GM18909 (cell line): ENCODE measurements around the gene ZFHX3.

Experiments
- ATAC-seq: cut with Tn5 transposase; IDR thresholded peaks from one replicate; pipeline ENCODE4 v1.9.1; 2021; ENCODE audit warnings: mild to moderate bottlenecking; ENCODE audit not compliant: unreplicated experiment, poor library complexity

The ZFHX3 gene

DNA sequence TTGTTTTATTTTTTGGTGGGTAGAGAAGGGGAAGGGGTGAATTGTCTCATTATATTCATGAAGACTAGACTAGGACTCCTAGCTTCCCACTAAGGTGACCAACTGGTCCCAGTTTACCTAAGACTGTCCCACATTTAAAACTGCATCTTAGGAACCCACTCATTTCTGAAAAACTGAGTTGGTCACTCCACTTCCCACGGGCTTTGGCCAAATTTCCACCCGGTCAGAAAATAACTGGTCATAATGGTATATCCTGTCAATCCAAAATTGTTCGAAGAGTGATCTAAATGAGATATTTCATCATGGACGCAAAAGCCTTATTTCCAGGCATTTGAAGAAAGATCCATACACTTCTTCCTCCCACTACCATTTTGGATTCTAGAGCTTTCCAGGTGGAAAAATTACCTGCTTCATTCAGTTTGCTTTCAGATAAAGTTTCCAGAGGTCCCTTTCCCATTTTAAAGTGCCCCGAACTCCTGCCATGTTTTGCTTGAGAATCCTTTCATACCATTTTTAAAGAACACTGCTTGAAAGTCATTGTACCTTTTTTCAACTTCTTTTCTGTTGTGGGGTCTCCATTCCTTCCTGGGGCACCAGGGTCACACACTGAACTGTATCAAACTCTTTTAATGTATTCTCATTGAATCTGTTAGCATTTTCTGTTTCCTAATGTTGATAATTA lies 21.8 kb upstream of the ZFHX3 start:
- no peak for ATAC-seq

DNA sequence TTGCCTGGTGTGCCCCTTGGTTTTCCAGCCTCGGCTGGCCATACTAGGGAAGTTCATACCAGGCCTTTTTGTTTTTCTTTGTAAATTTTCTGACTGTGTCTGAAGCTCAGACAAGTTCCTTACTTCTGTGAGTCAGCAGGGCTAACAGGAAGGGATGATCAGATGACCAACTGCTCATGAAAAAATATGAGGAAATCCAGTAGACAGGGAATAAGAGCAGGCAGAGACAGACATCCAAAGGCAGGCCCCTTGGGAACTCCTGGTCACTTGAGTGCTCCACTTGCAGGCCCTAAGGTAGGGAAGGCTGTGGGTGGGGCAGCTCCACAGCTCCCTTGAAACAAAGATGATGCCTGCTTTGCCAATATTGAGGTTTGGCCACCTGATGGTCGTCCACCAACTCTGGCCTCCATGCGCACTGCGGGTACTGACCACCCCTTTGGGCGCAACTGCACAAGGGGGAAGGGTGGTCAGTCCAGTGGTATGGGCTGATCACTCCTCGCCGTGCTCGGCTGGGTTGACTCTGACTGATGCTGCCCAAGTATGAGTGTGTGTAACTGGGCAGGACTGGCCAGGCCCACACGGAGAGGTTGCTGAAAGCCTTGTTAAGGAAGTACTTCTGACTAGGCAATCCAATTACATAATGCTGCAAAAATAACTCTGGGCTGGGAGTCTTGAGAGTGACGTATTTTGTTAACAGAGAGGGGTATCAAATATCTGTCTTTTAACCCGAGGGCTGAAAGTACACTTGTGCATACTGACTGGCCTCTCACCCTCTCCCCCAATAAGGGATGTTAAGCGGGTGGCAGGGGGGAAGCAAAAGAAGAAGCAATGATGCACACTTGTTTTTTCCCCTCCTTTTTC lies 20.8 kb upstream of the ZFHX3 start:
- no peak for ATAC-seq

DNA sequence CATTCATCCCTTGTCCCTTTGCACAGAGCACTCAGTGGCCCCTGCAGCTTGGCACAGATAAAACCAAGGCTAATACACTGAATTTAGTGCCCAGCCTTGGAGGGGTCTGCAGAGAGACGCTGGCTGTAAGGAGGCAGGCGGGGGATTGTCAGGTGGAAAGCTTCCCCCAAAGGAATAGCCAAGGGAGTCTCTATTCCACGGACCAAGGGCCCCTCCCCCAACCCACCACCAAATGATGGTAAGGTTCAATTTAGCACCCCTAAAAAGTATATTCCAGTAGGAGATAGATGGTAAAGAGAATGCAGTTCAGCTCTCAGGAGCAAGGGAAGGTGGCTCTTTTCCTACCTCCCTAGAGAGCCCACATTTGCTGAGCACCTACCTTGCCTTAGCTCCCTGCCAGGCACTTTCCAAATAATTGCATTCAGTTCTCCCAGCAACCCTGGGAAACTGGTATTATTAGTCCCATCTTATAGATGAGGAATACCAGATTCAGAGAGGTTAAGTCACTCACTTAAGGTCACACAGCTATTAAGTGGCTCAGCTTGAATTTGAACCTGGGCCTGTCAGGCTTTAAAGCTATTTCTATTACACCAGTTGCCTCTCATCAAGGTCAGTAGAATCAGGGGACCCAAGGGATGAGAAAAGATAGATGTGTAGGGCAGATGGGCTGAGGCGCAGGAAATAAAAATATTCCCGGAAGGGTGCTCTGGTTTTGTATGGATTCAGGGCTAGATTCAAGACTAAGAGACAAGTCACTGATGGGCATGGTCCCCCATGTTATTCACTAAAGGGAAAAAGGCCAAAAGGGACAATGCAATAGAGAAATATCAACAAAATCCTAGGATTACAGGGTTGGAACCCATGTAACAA lies 20.0 kb upstream of the ZFHX3 start:
- no peak for ATAC-seq

DNA sequence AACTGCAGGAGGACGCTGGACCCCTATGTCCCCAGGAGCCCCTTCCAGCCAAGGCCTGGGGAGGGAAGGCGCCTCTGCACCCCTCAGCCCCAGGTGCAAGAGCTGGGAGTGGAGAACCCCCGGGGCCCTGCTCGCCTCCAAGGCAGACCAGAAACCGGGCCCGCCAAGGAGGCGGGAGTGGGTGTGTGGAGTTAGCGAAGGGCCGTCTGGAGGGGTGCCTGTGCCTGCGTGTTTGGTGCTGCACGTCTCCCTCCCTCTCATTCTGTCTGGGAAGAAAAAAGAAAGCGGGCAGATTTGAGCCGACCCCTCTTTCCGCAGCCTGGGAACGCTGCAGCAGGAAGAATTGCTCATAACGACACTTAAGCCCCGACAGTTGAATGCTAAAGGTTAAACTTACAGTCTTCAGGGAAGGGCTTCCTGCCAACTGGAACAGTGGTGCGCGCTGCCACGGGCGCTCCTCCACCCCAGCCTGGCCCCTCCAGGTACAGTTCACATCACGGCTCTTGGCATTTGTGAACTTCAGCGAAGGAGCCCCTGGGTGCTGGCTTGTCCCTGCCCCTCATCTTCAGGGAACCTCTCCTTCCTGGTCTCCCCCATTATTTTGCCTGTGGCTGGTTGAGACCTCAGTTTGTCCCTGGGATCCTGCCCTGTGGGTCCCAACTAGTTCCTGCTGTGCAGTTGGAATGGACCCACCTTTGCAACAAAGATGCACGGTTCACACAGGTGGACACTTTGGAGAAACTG lies 19.2 kb upstream of the ZFHX3 start:
- ATAC-seq = no peak

DNA sequence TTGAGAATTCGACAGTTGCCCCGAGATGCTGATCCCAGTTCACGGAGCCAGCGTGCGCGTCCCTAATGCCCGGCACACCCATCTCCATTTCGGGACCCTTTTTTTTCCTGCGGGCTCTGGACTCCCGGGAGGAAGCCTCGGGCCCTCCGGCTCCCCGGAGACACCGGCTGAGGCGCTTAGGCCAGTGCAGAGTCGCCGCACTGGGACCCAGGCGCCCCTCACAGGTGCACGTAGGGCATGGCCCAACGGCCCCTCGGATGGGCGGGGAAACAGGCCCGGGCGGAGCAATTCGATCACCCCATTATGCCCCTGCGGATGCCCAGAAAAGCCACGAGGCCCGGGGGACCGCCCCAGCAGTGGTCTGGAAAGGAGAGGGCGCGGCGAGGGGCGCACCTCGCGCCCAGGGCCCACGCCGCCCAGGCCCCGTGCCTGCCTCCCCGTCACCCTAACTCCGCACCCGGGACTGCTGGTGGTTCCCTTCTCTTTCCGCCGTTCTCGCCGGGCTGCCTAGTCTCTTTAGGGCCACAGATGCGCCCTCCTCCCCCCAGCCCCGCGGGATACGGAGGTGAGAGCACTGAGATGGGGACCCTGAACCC lies 18.5 kb upstream of the ZFHX3 start:
- no peak for ATAC-seq

DNA sequence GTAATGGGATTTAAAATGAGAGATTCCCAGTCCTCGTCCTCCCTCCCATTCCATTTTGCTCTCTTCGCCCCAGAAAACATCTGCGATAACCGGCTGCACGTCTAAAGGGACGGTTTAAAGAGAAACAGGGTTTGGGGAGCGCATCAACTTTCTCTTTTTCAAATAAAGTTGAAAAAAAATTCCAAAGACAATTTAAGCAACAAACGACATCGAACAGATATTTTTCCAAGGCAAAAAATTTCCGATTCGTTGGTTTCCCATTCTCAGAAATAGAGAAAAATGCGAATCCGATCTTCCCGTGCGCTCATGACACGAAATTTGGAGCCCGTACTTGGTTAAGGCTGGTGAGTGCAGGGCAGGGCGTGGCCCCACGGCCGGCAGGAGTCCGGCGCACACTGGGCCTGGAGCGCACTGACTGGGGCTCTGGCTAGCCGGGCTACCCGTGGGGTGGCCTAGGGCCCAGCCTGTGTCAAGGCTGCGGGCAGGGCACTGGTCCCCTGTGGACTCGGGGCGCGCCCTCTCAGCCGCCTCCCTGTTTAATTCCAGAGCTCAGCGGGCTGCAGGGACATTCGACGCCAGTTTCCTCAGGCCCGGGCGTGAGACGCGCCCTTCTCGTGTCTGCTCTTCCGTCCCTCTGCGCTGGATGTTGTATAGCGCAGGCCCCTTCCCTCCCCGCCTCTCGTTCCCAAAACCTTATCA lies 17.9 kb upstream of the ZFHX3 start:
- no peak for ATAC-seq

DNA sequence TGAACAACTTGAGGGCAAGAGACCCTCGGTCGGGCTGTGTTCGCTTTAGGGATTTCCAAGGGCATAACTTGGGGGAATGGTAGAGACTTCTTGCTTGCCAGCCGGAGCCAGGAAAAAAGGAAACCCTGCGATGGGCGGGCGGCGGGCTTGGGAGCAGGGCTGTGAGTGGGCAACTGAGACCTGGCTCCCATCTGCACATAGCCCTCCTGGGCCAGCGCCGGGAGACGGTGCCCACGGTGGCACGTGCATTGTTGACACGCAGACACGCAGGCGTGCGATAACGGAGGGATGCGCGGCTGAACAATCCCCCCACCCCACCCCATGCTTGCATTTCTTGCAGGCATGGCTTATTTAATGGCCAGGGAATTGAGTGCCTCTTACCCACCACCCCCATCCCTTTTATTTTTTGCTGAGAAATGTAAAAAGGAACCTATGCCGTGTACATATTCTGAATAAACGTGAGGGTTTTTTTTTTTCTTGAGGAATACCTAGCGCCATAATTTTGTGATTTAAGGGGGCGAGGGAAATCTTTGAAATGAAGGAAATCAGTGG lies 17.1 kb upstream of the ZFHX3 start:
- ATAC-seq = no peak

DNA sequence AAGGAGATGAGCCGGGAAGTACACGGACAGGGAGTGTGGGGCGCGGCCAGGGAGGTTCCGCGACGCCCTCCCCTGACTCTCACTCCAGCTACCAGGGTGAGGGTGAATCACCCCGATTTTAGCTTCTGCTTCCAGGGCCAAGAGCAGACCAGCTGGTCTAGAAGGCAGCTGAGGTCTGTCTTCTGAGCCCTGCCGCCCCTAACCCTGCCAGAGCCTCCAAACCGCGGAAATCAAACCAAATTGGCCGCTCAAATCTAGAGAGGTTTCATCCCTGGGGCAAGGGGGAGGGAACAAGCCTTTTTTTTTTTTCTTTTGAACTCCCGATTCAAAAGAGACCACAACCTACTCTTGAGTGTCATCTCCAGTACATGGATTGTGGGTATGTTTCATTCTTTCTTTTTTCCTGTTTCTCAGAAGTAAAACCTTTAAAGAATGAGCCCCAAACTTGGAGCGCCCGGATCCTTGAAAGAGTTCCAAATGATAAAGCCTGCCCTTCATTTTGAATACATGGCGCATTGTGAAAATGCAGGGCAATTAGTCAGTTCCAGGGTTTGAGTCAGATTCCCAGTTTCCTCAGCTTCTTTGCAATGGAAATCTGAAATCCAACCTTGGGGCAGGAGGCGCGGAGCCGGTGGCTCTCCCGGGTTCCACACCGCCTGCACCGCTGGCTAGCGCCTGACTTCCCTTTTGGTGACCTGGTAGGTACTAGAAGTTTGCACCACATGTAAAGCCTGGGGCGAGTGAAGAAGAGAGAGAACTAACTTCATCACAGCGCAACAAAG lies 16.5 kb upstream of the ZFHX3 start:
- no peak for ATAC-seq

DNA sequence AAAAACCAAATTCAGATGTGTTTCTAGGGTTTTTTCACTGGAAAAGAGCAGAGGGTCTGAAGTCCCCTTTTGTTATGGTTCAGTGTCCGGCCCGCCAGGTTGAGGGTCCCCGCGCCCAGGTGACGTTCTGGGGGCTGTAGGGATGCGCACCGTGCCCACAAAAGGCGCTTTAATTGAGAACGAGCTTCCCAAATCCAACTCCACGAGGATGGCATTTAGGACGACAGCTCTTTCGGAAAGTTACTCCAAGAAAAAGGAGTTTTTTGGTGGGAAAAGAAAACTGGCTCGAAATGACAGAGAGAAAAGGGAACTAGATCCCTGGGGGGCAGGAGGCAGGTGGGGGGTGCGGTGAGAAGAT lies 15.9 kb upstream of the ZFHX3 start:
- ATAC-seq = no peak

DNA sequence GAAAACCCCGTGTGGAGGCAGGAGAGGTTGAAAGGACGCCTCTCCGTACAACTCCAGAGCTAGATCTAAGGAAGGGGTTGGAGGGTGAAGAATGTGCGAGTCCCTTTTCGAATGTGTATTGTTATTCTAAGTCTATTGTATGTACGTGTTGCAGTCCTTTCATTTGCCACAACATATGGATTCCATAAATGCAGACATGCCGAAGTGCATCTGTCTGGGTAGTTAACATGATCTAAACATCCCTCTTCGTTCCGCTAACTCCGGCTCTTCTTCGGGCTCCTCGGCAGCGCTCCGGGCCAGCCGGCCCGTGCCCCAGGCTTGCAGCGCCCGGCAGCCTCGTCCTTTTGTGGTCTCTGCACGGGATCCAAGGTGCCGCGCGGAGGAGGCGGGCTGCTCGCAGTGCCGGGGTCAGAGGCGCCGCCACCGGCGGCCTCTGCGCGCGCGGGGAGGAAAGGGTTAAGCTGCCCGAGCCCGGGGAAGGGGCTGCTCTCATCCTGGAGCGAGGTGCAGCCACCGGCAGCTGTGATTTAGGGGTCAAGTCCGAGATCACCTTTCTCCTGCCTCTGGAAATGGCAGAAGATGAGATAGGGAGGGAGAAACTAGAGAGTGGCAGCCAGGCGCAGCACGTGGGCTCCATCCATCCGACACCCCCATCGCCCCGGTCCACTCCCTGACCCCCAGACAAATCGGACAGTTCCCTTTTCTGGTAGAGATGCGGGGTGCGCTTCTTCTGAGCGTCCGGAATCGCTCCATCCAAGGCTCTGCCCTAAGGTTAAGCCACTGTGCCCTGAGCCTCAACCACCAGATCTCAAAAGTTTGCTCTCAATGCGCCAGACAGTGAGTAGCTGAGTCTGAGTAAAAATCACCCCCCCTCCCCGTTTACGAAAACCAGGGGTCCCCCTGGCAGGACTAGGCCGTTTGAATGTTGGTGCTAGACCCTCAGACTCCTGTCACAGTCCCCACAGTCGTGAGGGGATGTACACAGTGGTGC lies 15.1 kb upstream of the ZFHX3 start:
- no peak for ATAC-seq

DNA sequence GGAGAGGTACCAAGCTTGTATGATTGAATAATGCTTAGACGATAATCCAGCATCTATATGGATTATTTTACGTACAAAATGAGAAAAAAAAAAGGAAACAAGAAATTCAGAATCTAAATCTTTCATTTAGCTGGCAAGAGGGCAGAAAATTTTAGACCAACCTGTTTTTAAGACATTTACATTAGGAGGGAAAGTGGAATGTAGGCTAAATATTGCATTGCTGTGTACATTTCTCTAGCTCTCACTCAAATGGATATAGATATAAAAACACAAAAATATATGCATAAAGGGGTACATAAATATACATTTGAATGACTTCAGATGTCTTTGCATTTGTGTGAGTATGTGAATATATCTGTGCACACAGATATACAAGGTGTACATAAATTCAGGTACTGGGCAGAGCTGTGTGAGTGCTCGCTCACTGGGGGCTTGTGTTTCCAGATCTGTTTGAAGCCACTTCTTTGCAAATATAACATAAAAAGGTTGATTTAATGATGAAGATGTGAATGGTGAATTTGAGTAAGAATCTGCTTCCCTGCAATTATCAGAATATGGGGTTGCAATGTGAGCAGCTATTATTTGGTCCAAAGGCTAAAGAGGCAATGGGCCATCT lies 14.2 kb upstream of the ZFHX3 start:
- no peak for ATAC-seq

DNA sequence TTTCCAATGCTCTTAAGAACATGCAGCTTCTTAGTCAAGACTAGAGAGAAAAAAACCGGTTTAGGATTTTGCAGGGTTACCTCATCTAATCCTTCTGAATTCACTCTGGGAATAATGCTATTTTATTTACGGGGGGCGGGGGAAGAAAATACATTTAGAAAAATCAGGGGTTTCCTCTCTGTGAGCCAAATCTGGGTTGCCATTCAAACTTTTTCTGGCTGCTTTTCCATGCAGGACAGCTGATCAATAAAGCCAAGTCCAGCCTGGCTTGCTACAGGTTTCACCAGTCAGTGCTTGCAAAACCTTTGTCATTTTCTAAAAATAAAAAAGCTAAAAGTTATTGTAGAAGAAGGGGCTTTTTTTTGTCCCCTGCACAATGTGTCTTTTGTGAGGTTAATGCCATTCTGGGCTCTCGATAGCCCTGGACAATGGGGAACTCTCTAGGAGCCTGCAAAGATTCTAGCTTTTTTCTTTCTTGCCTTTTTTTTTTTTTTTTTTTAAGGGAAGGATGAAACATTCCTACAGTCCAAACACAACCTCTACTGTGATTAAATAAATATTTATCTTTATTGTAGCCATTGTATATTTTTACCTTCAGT lies 13.1 kb upstream of the ZFHX3 start:
- ATAC-seq = no peak

DNA sequence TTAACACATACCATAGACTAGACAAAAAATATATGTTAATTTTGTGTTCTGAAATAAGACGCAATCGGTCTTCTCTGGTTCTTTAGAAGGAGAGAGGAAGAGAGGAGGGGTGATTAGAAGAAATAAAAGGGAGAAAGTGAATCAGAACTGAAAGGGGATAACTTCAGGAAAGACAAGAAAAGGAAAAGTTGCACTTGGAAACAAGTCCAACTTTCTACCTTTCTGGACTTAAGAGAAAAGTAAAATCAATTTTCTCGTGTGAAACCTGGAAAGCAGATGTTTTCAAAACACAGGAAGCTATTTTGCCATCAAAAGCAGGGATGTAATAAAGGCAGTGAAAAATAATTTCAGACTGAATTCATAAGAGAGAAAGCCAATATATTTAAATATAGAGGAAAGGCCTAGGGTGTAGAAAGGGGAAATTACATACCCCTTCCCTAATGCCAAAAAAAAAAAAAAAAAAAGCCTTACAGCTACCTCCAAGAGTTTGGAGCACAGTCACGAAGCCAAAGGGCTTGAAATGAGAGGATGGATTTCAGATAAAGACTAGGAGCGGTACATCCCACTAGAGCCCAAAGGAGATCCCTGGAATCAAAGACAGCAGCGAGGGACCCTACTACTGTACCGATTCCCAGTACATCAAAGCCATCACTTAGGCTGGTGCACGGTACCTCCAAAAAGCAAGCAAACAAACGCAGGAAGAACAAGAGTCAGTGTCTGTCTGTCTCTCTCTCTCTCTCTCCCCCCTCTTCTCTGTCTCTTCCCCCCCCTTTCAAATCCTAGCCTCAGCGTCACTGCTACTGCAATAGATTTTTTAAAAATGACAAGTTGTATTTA lies 12.1 kb upstream of the ZFHX3 start:
- no peak for ATAC-seq

DNA sequence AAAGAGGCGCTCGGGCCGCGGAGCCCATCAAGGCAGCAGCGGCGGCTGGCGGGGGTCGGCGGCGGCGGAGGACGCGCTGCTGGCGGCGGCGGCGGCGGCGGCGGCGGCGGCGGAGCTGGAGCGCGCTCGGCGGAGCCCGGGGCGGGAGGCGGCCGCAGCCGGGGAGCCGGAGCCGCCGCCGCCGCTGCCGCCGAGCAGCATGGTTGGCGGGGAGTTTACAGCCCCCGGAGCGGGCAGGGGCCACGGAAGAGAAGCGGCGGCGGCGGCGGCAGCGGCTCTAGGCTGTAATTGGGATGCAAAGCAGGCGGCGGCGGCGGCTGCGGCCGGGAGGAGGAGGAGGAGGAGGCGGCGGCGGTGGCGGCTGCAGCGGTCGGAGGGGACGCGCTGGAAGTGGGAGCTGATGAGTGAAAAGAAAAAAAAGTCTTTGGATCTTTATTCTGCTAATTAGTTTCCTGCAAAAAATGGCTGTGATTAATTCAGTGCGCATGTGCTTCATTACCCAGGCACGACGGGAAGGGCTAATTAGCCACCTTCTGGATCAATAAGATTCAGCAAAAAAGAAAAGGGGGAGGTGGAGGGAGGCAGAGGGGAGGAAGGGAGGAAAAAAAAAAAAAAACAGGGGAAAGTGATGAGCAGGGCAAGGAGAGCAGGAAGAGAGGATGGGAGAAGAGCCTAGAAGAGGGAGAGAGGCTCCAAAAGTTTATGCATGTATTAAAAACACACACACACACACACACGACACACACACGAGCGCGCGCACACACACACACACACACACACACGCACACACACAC lies 10.9 kb upstream of the ZFHX3 start:
- ATAC-seq = peak; percentile 36

DNA sequence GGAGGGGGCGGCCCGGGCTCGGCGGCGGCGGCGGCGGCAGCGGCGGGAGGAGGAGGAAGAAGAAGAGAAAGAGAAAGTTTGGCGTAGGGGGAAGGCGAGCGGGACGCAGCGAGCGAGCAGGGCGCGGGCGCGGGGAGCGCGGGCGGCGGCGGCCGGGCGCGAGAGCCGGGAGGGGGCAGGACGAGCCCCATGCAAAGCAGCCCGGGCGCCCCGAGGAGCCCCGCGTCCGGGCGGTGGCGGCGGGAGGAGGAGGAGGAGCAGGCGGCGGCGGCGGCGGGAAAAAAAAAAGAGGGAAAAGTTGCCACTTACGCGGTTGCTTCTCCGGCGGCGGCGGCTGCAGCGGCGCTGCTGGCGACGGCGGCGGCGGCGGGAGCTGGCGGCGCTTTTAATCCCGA lies 10.3 kb upstream of the ZFHX3 start:
- ATAC-seq = peak; percentile 76
